GM12875 (cell line): Measurements from ENCODE around the gene TSC2.
"Not testable (repeated sequence)": the region's sequence is repeated elsewhere in the genome, so short reads cannot be mapped to it uniquely, and the experiment has no call there.

Experiments used
- H3K4me3 ChIP-seq: one replicate; pipeline ENCODE4 v1.5.1; 2011; ENCODE audit warnings: low read depth, low read length, control low read depth
- CTCF ChIP-seq: IDR thresholded peaks from 2 replicates; pipeline ENCODE4 v1.5.1; 2011; ENCODE audit warnings: low read depth, mild to moderate bottlenecking, control low read depth, inconsistent platforms, low read length, moderate library complexity, borderline replicate concordance; ENCODE audit not compliant: insufficient read depth

The TSC2 gene

GRCh38 chr16:2095918-2096582 lies 48.3 kb downstream of the TSC2 start:
- H3K4me3 ChIP-seq, result no peak overlapping the region

DNA sequence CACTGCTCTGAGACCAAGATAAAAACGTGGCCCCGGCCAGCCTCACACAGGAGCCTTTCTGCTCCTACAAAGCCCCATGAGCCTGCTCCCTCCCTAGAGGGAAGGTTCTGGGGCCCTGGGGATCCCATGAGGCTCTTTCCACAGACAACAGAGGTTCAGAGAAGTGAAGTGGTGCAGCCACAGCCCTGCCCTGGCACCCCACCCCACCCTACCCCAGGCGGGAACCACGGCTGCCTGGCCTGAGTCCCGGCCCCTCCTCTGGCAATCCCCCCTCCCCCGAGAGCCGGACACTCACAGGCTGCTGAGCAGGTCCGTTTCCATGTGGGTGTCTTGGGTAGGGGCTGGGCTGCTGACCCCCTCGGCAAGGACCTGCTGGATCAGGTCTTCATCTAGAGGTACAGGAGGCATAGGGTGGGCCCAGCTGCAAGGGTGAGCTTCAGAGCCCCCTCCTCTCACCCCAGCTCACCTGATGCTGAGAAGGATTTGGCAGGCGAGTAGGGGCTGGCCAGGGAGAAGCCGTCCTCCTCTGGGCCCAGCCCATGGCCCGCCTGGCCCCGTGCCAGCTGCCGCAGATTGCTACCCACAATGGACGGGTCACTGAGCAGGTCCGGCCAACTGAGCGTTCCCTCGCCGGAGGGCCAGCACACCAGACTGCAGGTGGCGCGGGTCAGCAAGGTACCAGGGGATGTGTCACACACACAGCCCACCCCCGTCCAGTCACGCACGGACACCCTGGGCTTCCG lies 49.2 kb downstream of the TSC2 start:
- H3K4me3 ChIP-seq, result no peak overlapping the region
- TF ChIP-seq CTCF, result no peak

More at GRCh38 chr16:2095918-2096582, 48.3 kb downstream of the TSC2 start:
- TF ChIP-seq CTCF, result no peak

GRCh38 chr16:2097689-2098088 lies 49.9 kb downstream of the TSC2 start:
- not testable (repeated sequence) for H3K4me3 ChIP-seq

DNA sequence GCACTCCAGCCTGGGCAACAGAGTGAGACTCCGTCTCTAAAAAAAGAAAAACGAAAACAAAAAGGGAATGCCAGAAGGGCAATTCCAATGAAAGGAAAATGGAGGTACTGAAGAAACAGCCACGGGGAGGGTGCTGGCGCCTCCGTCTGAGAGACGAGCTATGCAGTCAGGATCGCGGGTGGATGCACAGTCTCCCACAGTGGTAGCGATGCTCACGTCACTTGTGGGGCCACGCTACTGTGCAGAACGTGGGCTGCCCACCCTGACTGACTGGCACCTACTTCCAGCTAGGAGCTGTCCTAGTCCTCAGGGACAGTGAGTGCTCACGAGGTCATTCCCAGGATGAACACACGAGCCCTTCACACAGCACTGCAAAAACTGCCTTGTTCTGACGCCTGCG lies 53.8 kb downstream of the TSC2 start:
- not testable (repeated sequence) for H3K4me3 ChIP-seq

DNA sequence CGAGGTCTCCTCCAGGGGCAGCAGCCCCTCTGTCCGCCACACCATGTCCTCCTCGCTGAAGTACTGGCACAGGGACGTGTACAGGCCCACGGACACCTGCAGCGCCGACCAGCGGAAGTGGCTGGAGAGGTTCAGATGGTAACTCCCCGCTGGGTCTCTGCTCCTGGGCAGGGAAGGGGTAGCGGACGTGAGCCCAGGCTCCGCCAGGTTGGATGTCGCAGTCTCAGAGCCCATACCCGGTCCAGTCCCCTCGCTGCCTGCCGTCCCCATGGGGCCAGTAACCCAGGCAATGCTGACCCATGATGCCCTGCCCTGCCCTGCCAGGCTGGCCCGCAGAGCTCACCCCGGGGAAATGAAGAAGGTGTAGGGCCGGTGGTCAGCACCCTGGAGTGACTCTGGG lies 54.7 kb downstream of the TSC2 start:
- H3K4me3 ChIP-seq, result no peak overlapping the region
- TF ChIP-seq CTCF, result no peak

- H3K4me3 ChIP-seq, result not testable (repeated sequence)
These were observed 56.7 kb downstream of the TSC2 start for GRCh38 chr16:2104464-2104863.

GRCh38 chr16:2105291-2105690 lies 57.5 kb downstream of the TSC2 start:
- not testable (repeated sequence) for H3K4me3 ChIP-seq

GRCh38 chr16:2105769-2106168 lies 58.0 kb downstream of the TSC2 start:
- H3K4me3 ChIP-seq, result not testable (repeated sequence)

- H3K4me3 ChIP-seq, result not testable (repeated sequence)
These were observed 58.4 kb downstream of the TSC2 start for GRCh38 chr16:2106211-2106610.

DNA sequence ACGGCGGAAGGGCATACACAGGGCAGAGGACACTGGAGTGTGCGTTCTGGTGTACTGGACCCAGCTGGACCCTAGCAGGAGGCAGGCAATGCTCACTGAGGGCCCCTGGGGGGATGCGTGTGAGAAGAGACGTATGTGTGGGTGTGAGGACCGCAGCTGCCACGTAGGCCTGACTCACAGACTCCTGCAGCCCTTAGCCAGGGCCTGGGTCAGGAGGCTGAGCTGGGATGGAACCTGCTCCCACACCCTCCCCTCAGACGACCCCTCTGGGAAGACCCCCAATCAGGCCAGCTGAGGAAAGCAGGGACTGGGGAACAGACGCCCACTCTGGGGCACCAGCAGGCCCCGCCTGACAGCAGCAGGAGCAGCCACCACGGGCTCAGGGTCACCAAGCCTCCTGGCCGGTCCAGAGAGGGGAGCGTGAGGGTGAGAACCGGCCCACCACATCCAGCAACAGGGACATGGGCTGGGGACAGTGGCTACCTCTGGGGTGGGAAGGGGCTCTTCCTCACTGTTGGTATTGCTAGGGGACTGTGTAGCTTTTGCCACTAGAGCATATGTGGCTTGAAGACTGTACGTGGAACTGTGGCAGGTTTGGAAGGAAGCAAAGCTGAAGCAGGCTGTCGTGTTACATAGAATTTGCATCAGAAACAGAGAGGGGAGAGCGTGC lies 59.5 kb downstream of the TSC2 start:
- not testable (repeated sequence) for H3K4me3 ChIP-seq

- not testable (repeated sequence) for H3K4me3 ChIP-seq
These were observed 60.0 kb downstream of the TSC2 start for GRCh38 chr16:2107791-2108125.

- not testable (repeated sequence) for H3K4me3 ChIP-seq
These were observed 60.9 kb downstream of the TSC2 start for GRCh38 chr16:2108446-2109270.

- H3K4me3 ChIP-seq, result not testable (repeated sequence)
These were observed 61.4 kb downstream of the TSC2 start for GRCh38 chr16:2109271-2109580.

DNA sequence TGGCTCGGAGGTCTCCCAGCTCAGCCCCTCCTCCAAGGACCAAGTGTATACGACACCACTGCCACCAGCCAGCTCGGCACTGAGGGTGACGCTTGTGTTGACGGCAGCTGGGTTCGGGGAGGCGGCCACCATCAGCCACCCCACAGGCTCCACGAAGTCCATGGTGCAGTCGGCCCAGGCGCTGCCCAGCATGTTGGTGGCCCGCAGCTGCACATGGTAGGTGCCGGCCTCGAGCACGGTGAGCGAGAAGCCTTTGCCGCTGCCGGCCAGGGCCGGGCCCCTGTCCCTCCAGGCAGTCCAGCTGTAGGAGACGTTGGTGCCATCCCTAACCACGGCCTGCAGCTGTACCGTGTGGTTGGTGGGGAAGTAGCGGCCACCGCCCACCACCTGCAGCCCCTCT lies 62.1 kb downstream of the TSC2 start:
- not testable (repeated sequence) for H3K4me3 ChIP-seq

- H3K4me3 ChIP-seq, result not testable (repeated sequence)
These were observed 62.7 kb downstream of the TSC2 start for GRCh38 chr16:2110332-2111008.

GRCh38 chr16:2111009-2111353 lies 63.2 kb downstream of the TSC2 start:
- not testable (repeated sequence) for H3K4me3 ChIP-seq
